T-helper 22 cell (primary cell): ENCODE measurements around the gene CACNG4.

ENCODE experiments used
- DNase-seq: peaks from one replicate; pipeline ENCODE4 v3.0.0-alpha.2; 2020; ENCODE audit warnings: low read depth

Gene CACNG4

DNA sequence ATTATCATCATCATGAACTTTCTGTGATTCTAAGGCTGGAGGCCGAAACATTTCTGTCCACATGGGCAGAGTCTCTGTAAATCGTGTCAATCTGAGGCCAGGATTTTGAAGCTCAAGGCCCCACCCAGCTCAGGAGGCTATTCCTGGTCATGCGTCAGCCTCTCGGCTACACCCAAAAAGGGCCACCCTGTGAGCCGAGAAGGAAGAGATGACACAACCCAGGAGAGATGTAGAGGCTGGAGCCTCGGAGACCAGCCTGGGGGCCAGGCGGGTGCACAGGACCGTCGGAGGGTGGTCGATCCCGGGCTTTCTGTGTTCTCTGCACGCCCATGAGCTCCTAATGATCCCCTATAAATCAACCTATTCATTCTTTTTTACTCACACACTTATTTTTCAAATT lies 78.8 kb downstream of the CACNG4 start:
- DNase-seq, result no peak

DNA sequence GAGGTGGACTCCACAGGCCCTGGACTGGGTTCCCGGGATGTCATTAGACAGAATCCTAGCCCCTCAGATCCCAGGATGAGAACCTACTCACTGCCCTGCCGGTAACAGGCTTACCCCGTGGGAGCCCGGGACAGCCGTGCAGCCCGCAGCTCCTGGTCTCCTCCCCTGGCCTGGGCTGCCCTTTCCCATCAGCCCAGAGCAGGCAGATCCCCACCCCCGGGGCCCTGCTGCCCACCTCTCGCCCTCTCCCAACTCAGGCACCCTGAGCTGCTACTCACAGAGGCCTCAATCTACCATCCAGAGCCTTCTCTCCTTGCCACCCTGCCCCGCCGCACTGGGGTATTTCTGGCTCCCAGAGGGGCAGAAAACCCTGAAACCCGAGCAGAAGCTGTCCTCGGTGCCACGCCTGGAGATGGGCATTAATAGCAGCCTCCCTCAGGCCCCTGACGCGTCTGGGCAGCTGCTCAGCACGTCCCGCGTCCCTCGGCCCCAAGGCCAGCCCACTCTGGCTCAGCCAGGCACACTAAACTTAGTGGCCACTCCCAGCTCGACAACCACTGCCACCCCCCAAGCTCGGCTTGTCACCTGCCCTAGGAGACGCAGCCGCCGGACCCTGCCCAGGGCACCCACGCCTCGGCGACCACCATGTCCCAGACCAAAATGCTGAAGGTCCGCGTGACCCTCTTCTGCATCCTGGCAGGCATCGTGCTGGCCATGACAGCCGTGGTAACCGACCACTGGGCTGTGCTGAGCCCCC lies 79.7 kb downstream of the CACNG4 start, which contains the start of gene CACNG1:
CACNG1 (plus strand) TSS at position 539 of the 757 bp plus-strand sequence; CDS start at position 646, 107 bp downstream.
- no peak for DNase-seq

DNA sequence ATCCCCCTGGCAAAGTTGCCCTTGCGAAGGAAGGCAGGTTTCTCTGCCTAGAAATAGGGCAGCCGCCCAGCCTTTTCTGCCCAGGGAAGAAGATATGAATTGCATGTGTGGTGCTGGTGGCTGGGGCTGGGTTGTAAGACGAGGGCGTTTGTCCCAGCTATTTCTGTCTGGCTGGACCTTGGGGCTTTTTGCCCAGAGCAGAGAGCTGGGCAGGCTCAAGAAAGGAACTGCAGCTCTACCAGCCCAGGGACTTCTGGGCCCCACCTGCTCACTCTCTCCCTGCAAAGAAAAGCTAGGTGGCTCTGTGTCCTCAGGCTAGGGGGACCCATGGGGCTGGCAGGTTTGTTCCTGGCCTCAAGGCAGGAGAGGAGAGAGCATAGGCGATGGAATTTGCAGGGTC lies 80.4 kb downstream of the CACNG4 start:
- DNase-seq, result no peak

DNA sequence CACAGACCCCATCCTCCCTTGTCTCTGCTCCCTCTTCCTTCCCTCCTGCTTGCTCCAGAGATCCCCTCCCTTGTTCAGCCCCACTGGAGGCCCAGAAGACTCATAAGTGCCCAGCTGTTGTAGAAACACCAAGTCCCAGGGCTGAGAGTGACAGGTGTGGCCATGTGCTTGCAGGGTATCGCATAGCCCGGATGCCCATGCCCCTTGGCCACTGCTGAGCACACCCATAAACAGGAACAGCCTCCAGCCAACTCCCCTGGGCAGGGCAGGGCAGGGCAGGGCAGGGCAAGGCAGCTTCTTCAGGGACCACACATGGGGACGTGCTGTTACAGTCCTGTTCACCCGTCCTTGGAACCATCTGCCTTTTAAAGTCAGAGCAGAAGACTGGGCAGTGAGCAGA lies 81.9 kb downstream of the CACNG4 start:
- DNase-seq, result no peak

DNA sequence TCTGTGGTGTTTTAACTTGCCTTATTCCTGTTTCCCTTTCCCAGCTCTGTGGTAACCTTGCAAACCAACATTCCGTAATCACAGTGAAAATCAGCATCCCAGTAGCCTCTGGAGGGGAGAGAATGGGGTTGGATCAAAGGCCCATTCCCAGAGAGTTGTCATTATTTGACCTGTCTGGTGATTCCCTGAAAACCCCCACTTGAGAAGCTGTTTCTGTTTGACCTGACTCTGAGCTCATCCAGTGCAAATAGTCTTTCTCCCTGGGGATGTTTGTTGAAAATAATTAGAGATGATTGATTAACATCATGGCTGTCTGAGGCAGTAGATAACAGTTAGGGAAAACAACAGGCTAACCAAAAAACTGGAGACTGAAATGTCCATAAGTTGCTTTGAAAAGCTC lies 82.9 kb downstream of the CACNG4 start:
- no peak for DNase-seq

DNA sequence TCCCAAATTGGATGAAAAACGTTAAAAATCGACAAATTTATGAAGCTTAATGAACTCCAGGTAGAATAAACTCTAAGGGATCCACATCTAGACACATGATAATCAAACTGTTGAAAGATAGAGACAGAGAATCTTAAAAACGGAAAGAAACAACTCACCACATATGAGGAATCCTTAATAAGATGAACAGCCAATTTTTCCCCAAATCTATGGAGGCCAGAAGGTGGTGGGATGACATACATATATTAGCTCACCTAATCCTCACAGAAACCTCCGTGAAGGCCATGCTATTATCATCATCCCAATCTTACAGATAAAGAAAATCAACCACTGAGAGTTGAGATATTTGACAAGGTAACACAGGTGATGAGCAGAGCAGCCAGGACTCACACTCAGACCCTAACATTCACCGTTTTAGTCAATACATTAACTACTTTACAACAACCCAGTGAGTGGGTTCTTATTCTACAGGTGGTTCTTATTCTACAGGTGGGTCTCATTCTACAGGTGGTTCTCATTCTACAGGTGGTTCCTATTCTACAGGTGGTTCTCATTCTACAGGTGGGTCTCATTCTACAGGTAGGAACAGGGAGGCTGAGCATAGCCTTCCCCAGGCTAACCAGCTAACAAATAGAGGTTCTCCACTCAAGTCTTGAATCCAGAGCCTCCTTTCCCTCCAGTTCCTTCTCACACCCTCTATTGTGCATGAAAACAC lies 84.7 kb downstream of the CACNG4 start:
- no peak for DNase-seq

DNA sequence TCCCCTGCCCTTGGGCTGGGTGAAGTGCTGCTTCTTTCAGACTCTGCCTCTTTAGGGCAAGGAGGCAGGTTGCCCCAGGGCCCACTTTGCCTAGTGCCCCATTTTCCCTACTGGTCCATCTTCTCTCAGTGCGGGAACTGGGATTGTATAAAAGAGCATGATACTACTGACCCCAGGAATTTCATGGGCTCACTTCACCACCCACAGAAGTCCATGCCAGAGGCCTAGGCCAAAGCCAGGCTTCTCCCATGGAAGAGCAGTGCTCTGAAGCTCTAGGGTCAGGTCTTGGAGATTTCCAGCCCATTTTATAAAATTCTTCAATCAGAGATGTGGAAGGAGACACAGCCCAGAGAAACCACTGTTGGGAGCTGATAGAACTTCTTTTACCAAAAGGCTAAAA lies 85.6 kb downstream of the CACNG4 start:
- DNase-seq, result no peak

DNA sequence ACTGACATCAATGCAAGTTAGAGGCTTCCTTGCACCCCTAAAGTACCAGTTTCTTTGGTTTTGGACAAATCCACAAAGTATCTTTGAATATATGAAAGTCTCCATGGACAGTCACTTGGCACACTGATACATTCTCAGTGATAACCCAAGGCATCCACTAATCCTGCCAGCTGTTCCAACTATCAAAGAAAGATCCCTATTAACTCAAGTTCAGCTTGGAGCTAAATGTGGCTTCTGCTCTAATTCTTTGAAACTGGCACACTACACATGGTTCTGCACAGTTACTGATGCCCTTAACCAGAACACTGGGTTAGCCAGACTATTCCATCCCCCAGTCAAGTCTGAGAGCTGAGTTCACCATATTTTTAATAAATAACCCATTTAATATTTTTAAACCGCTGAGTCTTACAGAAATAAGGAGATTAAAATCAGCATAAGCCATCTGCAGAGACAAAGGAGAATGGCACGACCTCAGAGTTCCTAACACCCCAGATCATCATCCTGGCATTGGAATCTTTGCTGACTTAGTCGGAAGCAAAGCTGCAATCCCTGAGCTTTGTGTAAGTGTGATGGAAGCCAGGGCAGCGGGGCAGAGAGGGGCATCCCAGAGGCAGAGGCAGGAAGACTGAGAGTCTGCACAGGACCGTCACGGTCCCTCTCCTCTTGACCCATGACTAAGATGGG lies 86.1 kb downstream of the CACNG4 start:
- no peak for DNase-seq

DNA sequence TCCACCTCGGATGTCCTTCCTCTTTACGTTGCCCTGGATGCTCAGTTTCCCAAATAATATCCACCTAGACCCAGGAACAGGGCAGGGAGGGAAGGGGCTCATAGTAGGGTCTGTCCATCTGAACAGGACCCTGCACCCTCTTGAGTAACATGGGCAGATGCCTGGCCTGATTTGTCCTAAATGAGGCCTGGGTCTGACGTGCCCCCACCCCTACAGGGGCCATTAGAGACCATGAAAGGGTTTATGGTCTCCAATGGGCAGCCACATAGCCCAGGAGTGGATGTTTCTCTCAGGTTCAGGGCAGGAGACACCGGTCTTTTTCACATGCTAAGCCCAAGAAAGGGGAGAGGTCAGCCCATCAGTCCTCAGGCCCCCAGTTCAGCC lies 86.6 kb downstream of the CACNG4 start:
- no peak for DNase-seq

DNA sequence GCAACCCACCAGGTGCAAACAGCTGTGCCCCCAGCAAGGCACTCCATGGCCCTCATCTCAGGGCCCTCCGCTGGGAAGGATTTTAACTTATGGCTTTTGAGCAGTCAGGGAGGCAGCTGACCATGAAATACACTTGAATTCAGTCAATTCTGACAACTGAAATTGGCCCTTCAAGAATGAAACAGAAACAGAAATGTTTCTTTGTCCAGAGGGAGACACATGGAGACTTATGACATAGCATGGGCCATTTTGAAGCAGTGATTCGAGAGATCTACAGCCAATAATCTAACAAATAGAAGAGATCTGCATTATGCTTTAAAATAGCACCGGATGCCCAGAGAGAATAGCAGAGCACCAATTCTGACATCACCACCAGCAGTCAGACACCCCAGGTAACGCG lies 87.3 kb downstream of the CACNG4 start:
- DNase-seq, result no peak

DNA sequence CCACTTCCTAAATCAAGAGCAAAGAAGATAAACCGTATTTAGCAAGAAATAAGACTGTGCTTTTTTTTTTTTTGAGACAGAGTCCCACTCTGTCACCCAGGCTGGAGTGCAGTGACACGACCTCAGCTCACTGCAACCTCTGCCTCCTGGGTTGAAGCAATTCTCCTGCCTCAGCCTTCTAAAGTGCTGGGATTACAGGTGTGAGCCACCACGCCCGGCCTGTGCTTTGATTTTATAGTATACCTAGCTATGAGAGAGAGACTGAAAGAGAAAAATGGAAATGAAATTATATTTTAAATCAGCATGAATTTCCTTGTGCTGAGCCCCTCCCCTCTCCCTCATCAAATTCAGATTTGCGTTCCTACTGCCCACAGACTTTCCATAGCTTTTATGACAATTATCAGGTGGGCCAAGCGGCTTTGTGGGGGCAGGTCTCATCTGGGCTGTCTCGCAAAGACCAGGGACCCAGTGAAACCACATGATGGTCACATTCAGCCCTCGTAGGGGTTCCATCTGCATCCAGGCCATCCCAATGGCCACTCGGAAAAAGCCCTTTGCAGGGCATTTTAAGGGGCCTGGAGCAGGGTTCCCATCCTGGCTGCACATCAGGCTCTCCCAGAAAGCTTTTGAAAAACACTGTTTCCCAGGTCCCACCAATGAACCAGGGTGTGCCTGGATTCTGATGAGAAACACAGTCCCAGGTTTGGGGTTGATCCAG lies 88.4 kb downstream of the CACNG4 start:
- DNase-seq, result no peak

DNA sequence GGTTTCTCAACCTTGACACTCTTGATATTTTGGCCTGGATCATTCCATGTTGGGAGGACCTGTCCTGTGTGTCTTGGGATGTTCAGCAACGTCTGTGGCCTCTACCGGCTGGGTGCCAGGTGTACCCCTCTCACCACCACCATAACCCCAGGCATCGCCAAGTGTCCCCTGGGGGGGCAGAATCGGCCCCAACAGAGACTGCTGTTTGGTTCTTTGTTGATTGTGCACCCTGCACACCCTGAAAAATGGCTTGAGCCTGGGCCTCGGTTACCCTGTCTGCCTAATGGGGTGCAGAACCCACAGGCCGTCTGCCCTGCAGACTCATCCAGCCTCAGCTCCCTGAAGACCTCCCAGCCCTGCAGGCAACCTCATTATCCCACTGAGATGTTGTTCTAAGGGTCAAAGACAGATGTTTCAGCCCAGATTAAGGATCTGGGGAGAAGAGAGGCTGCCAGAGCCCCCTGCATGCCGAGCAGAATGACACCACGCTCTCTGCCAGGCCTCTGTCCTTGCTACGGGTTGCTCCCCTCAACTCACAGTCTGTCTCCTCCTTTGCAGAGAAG lies 89.0 kb downstream of the CACNG4 start:
- DNase-seq, result no peak

DNA sequence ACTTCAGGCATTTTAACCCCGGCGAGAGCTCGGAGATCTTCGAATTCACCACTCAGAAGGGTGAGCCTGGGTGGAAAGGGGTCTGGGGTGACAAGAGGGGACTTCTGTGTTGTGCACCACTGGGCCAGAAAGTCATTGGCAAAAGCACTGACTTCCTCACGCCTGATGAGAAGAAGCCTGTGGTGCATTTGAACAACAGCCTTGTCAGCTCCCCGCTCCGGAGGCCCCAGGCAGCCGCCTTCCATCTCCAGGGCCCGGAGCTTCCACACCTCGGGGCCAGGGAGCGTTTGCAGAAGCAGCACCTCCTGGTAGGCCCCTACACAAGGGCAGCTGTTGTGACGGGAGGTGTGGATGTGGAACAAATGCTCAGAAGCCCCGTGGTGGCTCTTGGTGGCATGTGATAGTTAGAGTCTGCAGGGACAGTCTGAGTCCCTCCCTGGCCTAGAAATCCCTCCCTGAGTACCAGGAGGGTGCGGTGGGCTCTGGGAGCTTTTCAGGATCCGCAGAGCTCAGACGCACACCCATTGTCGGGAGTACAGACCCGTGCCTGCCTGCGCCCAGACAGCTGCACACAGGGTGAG lies 89.6 kb downstream of the CACNG4 start:
- DNase-seq, result no peak

DNA sequence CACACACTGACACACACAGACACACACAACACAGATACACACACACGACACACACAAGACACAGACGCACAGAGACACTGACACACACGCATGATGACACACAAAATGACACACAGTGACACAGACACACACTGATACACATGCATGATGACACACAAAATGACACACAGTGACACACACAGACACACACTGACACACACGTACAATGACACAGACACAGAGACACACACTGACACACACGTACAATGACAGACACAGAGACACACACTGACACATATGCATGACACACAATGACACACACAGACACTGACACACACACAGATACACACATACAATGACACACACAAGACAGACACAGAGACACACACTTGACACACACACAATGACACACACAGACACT lies 90.1 kb downstream of the CACNG4 start:
- no peak for DNase-seq

DNA sequence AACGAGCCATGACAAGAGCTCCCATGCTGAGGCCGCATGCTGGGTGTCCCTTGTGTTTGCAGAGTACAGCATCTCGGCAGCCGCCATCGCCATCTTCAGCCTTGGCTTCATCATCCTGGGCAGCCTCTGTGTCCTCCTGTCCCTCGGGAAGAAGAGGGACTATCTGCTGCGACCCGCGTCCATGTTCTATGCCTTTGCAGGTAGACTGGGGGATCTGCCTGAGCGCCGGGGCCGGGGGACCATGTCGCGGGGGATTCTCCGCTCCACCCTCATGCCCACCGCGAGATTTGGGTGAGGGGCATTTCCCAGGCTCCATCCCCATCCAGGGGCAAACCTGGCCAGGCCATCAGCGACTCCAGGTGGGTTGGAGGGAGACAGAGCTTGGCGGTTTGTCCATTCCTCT lies 90.5 kb downstream of the CACNG4 start:
- DNase-seq, result no peak

DNA sequence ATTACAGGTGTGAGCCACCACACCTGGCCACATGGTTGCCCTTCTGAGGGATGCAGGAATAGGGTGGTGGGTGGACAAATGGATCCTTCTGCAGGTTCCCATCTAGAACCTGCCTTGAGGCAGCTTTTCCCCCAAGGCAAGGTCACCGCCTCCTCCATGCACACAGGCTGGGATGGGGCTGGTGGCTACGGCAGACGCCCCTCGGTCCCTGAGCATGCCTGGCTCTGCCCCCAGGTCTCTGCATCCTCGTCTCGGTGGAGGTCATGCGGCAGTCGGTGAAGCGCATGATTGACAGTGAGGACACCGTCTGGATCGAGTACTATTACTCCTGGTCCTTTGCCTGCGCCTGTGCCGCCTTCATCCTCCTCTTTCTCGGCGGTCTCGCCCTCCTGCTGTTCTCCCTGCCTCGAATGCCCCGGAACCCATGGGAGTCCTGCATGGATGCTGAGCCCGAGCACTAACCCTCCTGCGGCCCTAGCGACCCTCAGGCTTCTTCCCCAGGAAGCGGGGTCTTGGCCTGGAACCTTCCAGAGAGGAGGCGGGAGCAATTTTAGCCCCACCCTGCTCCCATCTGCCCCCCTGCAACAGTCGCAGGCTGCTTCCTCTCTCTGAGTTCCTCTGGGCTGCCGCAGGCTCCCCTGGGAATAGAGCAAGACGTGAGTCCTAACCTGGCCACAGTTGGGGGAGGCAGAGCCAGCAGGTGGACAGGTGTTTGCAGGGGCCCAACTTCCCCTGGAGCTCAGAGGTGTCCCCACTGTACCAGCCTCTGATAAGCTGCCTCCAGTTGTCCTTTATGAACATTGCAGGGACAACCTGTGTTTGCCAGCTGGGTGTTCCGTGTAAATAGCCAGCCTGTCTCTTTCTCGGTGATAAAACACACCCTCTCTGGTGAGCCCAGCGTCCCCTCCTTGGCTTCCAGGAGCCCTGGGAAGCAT lies 91.6 kb downstream of the CACNG4 start:
- DNase-seq, result no peak

DNA sequence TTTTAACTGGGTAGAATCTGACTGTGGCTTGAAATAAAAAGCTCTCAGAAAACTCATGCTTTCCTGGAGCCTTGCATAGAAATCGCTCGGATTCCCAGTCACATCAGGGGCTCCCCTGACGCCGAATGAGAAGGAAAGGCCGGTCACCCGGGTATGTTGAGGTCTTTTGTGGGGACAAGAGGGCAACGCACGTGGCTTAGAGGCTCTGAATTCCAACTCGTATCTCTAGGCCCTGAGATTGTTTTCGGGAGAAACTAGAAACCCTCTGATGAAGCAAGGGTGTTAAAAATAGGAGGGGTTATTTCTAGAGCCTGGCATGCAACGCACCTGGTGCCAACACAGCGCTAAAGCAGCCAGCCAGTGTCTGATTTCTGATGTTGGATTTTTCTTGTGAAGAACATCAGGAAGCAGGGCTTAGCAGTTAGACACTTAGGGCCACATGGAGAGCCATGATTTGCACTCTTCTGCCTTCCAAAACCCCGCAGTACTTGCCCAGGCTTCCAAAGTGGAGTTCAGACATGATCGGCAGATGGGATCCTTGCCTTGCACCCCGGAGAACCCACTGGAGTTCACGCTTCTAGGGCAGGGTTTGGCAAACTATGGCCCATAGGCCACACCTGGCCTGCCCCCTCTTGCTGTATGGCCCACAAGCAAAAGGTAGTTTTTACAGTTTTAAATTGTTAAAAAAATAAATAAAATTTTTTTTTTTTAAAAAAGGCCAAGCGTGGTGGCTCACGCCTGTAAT lies 92.4 kb downstream of the CACNG4 start:
- DNase-seq, result no peak

DNA sequence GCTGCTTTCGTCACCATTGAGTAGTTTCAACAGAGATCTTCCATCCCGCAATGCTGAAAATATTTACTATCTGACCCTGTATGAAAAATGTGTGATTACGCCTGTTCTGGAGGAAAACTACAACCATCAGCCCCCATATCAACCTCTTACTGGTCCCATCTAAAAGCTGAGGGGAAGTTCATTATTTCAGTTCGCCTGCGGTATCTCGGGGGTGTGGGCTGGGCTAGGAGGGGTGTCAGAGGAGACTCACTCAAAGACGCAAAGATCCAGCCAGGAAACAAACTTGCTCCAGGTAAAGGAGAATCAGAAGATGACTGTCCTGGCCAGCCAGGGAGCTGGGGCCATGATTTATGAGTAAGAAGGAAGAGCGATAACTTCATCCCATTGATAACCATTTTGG lies 93.5 kb downstream of the CACNG4 start:
- DNase-seq, result no peak

DNA sequence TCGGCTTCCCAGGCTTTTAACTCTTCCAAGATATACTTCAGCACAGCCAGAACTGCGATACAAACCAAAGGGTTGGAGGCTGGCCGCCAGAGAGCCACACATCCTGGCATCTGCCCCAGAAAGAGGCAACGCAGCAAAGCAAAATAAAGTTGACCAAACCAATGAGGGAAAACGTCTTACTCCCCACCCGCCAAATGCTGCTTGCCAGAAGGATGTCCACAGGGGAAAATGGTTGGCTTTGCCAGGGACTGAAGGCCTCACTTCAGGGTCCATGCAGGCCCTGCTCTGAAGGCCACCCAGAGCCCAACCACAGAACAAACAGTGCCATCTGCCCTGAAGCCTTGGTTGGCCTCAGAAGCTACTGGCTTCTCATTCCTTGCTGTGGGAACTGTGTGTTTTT lies 94.9 kb downstream of the CACNG4 start:
- no peak for DNase-seq

DNA sequence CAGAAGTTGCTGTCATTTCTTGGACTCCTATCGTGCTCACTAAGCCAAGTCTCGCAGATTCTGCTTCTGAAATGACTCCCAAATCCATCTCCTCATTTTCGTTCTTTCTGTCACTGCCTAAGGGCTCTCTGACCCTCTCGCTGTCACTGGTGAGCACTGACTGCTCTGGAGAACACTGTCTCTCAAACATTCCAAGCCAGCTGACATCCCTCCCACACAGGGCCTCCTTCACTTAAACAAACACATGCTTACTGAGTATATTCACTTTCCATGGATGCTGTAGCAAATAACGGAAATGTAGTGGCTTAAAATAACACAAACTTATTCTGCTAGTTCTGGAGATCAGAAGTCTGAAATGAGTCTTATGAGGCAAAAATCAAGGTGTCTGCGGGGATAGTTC lies 98.6 kb downstream of the CACNG4 start:
- no peak for DNase-seq
